Measurements from ENCODE around the gene ZNF274. TPM values are rescaled to one million over a fixed set of nuclear protein-coding genes. Genes with fewer than 3 reads are reported as not detected.
"Not testable (repeated sequence)": the region's sequence is repeated elsewhere in the genome, so short reads cannot be mapped to it uniquely, and the experiment has no call there.

ZNF274 gene
- total and polyA plus RNA-seq, 9 of the 15 experiments (the other 6 are each of a cell fraction or from before 2014, with no cell fraction given): 5.2 to 37.0 (median 28.1) TPM

DNA sequence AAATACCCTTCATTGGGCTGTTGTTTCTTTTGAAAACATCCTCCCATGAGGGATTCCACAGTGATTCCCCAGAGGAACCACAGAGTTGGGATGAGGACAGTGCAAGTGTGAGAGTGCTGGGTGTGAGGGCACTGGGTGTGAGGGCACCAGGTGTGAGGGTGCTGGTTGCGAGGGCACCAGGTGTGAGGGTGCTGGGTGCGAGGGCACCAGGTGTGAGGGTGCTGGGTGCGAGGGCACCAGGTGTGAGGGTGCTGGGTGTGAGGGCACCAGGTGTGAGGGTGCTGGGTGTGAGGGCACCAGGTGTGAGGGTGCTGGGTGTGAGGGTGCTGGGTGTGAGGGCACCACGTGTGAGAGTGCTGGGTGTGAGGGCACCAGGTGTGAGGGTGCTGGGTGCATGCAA, 75.4 kb downstream of the ZNF274 start:
- H3K9me1 ChIP-seq (ENCODE audit: control insufficient read depth, insufficient read depth, low read length); H3K9ac ChIP-seq (ENCODE audit: insufficient read depth in 1 of 2, low read depth in 2 of 2, low read length in 2 of 2); in situ Hi-C loops (cut with MboI); H3K27ac ChIP-seq (ENCODE audit: extremely low read depth, low read depth, low read length); H3K79me2 ChIP-seq (ENCODE audit: control insufficient read depth, insufficient read depth, low read length); intact Hi-C loops (cut with micrococcal nuclease); DNase-seq (ENCODE audit: extremely low read depth in 1 of 4, low spot score in 3 of 4); H3K4me2 ChIP-seq (ENCODE audit: insufficient read depth, low read length); BruUV-seq (replicated peaks); H4K20me1 ChIP-seq (replicated peaks; ENCODE audit: control insufficient read depth, insufficient read depth, low read length); CTCF ChIA-PET (ENCODE audit: low intra/inter-chr PET ratio); H3K4me1 ChIP-seq (replicated peaks in 1 of 2; ENCODE audit: control insufficient read depth in 2 of 2, insufficient read depth in 2 of 2, low read length in 2 of 2); ATAC-seq; FAIRE-seq; H2AFZ ChIP-seq (ENCODE audit: low read depth, low read length); H3K4me3 ChIP-seq; H3K27me3 ChIP-seq (ENCODE audit: control insufficient read depth in 2 of 2, insufficient read depth in 2 of 2, low read length in 2 of 2): not testable (repeated sequence)
- Histone ChIP-seq H3K9me3 (replicated peaks; ENCODE audit: control insufficient read depth, insufficient read depth, low read depth, low read length) (peaks cover 65% of the 10 kb centered on the region), H3K36me3 (ENCODE audit: control insufficient read depth, insufficient read depth, low read length) (peaks cover 78% of the 10 kb centered on the region)
- peak; percentile 40; the same call in 1 of the 2 replicates for TF ChIP-seq RBFOX2 (IDR thresholded peaks at IDR 0.05; ENCODE audit: low read depth, low read length)
- peak; percentile 61 for TF ChIP-seq POLR2G (IDR thresholded peaks at IDR 0.05; ENCODE audit: low read depth, low read length)
- TF ChIP-seq CBX1 (IDR thresholded peaks at IDR 0.05; ENCODE audit: low read depth): 0 out of 2 replicates have a peak, but pooled peaks have one; percentile 29
- 50% methylated on average over 1 of the region's 4 CpGs for WGBS (ENCODE audit: insufficient coverage, low coverage, missing lambda C conversion rate)
- POLR2A ChIA-PET: interaction anchor here (0.6 kb wide), 1 partner anchor 18 kb away, joined by 3 read pairs; no protein-coding TSS in a partner anchor

DNA sequence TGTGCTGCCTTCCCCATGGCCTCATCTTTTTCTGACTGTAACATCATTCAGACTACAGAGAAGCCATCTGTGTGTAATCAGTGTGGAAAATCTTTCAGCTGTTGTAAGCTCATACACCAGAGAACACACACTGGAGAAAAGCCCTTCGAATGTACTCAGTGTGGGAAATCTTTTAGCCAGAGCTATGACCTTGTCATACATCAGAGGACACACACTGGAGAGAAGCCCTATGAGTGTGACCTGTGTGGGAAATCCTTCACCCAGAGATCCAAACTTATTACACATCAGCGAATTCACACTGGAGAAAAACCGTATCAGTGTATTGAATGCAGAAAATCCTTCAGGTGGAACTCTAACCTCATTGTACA, 78.7 kb downstream of the ZNF274 start:
- Histone ChIP-seq H3K4me3 (no peak overlapping the region), H3K9me3 (replicated peaks; ENCODE audit: control insufficient read depth, insufficient read depth, low read depth, low read length) (peaks cover 81% of the 10 kb centered on the region), H3K36me3 (ENCODE audit: control insufficient read depth, insufficient read depth, low read length) (peaks cover 62% of the 10 kb centered on the region), H2AFZ (ENCODE audit: low read depth, low read length) (no peak overlapping the region), H3K27ac (ENCODE audit: extremely low read depth, low read depth, low read length) (no peak overlapping the region), H4K20me1 (replicated peaks; ENCODE audit: control insufficient read depth, insufficient read depth, low read length) (no peaks in the 10 kb centered on the region), H3K9ac (ENCODE audit: insufficient read depth in 1 of 2, low read depth in 2 of 2, low read length in 2 of 2) (no peak overlapping the region), H3K4me2 (ENCODE audit: insufficient read depth, low read length) (no peak overlapping the region), H3K4me1 (replicated peaks in 1 of 2; ENCODE audit: control insufficient read depth in 2 of 2, insufficient read depth in 2 of 2, low read length in 2 of 2) (no peaks in the 10 kb centered on the region), H3K9me1 (ENCODE audit: control insufficient read depth, insufficient read depth, low read length) (no peaks in the 10 kb centered on the region), H3K27me3 (ENCODE audit: control insufficient read depth in 2 of 2, insufficient read depth in 2 of 2, low read length in 2 of 2) (no peaks in the 10 kb centered on the region), H3K79me2 (ENCODE audit: control insufficient read depth, insufficient read depth, low read length) (no peaks in the 10 kb centered on the region)
- ChIA-PET CTCF (ENCODE audit: low intra/inter-chr PET ratio) (interaction anchor here (0.6 kb wide), 1 partner anchor 37 kb away, joined by 3 read pairs; no protein-coding TSS in a partner anchor), POLR2A (interaction anchor here (1.3 kb wide), 1 partner anchor 11 kb away, joined by 3 read pairs; no protein-coding TSS in a partner anchor)
- ATAC-seq (no peak), FAIRE-seq (no peak), DNase-seq (ENCODE audit: extremely low read depth in 1 of 4, low spot score in 3 of 4) (no peak)
- intact Hi-C loops (cut with micrococcal nuclease): no loop called here
- BruUV-seq (replicated peaks): no TSS peak
- in situ Hi-C loops (cut with MboI): no loop called here
- WGBS (ENCODE audit: insufficient coverage, low coverage, missing lambda C conversion rate): 67% methylated on average over 3 of the region's 3 CpGs
- TF ChIP-seq, protein P1, sequence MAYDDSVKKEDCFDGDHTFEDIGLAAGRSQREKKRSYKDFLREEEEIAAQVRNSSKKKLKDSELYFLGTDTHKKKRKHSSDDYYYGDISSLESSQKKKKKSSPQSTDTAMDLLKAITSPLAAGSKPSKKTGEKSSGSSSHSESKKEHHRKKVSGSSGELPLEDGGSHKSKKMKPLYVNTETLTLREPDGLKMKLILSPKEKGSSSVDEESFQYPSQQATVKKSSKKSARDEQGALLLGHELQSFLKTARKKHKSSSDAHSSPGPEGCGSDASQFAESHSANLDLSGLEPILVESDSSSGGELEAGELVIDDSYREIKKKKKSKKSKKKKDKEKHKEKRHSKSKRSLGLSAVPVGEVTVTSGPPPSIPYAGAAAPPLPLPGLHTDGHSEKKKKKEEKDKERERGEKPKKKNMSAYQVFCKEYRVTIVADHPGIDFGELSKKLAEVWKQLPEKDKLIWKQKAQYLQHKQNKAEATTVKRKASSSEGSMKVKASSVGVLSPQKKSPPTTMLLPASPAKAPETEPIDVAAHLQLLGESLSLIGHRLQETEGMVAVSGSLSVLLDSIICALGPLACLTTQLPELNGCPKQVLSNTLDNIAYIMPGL (CRISPR knock-in tag; IDR thresholded peaks at IDR 0.05): no peak
- TF ChIP-seq GTF2F1 (IDR thresholded peaks at IDR 0.05; ENCODE audit: low read depth, low read length) (no peak), FOXJ2 (tag; IDR thresholded peaks at IDR 0.05) (no peak), NFE2L1 (tag; IDR thresholded peaks at IDR 0.05; ENCODE audit: borderline replicate concordance, low read depth) (no peak), FOXJ3 (CRISPR knock-in tag; IDR thresholded peaks at IDR 0.05) (no peak)
